Measurements from ENCODE around the gene PDGFRA.
"Not testable (repeated sequence)": the region's sequence is repeated elsewhere in the genome, so short reads cannot be mapped to it uniquely, and the experiment has no call there.

The PDGFRA gene

DNA sequence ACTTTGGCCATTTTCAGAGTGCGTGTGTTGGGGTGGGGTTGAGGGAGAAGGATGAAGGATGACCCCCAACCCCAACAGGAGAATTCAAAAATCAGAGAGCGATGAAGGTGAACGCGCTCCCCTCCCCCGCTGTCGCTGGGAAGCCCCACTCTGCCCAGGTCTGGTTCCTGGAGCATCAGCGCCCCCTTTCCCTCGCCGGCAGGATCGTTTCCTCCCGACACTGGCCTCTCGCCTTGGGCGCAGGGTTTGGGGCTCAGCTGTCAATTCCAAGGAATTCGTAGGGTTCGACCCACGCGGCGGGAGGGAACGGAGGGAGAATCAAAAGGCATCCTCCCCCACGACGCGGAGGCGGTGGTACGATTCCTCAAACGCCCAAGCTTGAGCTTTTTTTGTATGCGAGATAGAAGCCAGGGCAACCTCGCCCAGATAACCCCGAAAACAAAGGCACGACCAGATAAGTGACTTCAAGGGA, 1.0 kb upstream of the PDGFRA start:
- DNase-seq = peak; percentile 49

DNA sequence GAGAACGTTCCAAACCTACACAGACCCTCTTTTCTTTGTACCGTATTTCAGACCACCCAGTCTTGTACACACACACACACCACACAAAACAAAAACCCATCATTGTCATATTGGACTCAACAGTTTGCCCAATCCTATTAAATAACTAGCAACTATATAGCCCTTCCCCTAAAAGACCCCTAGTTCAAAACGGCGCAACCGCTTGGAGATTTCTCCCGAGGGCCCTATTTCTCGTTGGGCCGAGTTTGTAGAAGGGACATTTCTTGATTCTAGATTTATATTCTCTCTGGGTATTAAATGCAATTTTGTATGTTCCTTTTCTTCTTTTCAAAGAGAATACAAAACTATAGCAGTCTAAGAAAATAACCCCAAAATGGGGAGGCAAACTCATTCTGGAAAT, 547 bp upstream of the PDGFRA start:
- DNase-seq = no peak

DNA sequence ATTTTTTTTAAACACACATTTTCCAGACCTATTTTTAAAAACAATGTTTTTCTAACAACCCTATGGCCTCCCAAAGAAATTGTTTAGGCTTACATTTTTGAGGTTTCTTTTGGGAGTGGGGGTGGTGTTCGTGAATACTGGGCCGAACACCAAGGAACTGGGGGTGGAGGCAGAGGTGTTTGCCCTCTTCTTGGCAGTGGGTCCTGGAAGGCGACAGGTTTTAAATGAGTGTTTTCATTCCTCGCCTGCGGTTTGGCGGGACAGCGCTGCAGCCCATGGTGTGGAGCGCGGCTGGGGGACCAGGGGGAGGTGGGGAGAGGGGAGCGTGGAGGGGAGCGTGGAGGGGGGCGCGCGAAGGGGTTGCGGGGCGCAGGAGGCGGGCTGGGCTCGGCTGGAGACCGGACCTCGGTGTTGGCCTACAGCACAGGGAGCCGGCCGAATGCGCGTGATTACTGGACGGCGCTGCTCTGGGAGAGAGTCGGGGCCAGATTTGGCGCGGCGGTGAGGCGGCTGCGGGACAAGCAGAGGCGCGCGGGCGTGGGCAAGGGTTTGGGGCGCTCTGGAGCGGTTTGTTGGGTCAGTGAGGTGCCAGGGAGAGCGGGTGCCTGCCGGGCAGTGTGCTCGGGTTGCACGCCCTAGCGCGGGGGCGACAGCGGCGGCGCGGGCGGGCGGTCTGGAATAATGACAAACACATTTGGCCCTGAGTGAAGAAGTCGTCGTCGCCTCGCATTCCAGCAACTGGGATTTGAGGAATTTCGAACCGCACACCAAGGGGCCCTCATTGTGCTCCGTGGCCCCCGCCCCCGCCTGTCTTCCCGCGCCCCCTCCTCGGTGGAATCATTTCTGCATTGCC, 764 bp downstream of the PDGFRA start:
- no peak for DNase-seq

DNA sequence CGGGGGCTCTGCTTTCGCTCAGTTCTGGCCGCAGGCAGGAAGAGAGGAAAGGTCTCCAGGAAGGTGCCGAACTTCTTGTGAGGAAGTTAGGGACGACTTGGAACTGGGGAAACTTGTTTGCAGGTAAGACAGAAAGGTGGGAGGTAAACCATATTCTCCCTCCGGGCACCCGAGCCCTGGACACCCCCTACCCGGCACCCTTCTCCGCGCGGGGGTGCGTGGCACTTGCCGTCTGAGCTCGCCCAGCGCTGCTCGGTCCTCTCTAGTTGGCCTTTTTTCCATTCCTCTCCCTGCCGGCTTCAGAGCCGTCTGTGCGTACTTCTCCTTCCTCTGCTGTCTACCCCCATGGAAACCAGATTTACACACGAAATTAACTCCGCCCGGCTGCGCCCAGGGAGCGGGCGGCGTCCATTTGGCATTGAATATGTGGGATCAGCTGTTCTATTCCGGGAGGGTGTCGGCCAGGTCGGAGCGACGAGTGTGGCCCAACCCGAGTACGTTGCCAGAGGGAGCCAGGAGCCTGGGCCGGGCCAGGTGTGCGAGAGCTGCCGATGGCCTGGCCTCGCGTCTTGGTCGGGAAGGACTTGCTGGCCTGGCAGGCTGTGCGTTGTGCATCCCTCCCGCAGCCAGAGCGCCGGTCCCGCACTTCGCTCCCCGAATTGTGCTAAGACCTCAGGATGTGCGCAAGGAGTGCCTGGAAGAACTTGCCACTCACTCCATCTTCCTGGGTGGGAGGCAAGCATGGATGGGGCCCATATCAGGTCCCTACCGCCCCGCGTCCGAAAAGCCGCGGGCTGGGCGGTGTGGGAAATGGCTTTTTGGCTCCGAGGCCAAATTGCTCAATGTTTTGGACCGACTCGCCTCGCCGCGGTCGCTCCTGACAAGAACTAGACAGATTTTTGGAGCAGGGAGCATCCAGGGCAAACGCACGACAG, 1.7 kb downstream of the PDGFRA start:
- DNase-seq = no peak

DNA sequence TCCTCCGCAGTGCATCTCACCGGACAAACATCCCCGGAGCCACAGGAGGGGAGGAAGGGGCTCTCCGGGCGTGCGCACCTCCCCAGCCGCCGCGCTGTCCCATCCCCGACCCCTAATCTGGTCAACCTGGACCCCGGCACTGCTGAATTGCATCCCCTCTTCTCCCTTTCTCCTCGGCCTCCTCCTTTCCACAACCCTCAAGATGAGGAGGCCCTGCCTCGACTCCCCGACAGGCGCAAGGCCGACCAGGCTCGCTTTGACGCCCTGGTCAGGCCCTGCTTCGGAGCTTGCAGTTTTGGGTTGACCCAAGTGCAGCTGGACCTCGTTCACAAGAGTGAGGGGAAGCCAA, 2.3 kb downstream of the PDGFRA start:
- DNase-seq = no peak

DNA sequence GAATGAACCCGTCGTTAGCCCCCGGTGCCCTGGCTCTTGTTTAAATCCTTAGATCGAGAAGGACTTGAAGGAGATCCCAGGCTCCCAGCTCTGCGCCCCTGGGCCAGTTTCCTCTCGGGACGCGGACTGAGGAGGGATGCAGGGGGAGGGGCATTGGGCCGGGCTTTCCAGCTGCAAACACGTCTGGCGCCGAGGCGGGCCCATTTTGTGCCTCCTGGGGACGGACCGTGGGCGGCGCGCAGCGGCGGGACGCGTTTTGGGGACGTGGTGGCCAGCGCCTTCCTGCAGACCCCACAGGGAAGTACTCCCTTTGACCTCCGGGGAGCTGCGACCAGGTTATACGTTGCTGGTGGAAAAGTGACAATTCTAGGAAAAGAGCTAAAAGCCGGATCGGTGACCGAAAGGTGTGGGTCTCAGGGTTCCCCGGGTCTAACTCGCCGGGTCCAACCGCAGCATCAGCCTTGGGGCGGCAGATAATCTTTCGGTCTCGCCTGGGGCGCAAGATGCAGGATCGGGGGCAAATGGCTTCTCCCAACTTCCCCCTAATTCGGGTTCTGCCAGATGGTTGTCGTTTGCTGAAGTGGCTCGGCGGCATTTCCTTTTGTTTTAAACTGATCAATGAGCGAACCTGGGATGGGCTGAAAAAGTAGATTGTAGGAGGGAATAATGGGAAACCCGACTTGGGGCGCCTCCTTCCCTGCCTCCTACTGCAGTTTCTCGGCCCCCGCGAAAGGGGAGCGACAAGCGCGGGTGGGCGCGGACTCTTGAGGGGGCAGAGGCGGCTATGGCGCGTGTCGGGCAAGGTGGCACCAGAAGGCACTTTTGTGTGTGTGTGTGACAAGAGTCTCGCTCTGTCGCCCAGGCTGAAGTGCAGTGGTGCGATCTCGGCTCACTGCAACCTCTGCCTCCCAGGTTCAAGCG, 2.9 kb downstream of the PDGFRA start:
- no peak for DNase-seq

DNA sequence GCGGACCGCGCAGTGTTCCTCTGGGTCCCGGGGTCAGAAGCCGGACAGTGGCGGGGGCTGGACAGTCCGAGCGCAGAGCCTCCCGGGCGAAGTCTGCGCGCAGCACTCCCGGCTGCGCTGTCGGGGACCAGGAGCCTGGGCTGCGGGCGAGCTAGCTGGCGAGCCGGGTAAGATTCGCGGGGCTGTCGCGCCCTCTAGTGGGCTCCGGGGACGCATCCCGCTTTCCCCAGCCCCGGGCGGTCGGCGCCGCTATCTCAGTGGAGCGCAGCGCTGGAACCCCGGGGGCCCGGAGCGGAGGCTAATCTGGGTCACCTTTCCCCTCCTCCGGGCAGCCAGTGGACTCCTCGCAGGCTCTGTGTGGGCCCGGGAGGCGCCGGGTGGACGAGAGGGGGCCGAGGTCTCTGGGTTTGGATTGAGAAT, 4.2 kb downstream of the PDGFRA start:
- peak; percentile 87 for DNase-seq

DNA sequence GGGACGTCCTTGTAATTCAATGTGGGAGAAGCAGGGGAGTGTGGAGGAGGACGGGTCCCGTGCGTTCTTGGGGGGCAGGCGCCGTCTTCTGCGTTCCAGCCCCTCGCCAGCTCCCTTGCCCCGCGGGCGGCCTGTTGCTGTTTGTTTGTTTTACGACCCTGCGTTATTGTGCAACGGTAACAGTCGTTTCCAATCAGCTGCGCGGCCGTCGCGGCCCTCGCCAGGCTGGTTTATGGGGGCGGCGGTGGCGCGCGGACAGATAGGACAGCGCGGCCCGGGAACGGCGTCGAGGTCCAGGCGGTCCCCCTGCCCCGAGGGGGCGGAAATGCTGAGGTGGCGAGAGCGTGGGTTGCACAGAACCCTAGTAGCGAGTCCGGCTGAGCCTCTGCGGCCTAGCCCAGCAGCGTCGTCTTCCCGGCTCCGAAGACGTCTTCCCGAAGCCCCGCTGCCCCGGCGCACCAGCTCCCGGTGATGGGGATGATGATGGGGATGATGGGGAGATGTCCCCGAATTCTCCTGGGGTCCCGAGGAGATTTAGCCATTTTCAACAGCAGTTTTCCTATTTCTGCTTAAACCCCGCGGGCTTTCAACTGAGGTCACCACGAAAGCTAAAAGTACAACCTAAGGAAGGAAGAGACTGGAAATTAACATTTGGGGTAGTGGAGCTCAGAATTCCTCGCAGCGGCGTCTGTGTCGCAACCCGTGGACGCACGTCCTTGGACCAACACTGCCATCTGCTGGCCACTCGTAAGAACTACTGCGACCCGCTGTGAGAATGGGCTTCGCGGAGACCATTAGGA, 4.8 kb downstream of the PDGFRA start:
- peak; percentile 77 for DNase-seq

DNA sequence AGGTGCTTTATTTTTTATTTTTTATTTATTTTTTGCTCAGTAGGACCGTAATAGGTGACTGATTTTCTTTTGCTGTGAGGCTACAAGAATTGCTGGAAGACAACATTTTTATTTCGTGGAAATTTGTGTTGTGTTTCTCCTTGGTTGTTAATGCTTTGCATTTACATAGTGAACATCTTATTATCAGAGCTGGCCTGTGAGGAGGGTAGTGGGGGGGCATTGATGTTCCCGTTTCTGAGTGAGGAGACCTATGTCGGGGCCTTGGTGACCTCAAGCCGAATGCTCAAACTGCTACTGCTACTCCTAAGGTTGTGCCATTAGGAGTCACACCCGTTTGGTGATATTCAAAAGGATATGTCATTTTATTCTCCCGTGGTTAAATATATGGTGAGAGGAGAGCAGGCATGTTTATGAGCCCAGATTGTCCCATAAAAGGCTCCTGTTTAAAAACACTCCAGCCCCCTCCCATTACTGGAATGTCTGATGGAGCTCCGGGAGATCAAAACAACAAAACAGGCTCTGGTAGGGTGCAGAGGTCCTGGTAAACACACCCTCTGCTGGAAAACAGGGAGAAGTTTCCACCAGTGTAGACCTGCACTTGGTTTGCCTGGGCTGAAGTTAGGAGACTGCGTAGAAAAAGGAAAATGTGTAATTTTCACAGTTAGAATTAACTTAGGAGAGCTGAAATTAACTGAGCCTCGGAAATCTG, 5.6 kb downstream of the PDGFRA start:
- DNase-seq = no peak

DNA sequence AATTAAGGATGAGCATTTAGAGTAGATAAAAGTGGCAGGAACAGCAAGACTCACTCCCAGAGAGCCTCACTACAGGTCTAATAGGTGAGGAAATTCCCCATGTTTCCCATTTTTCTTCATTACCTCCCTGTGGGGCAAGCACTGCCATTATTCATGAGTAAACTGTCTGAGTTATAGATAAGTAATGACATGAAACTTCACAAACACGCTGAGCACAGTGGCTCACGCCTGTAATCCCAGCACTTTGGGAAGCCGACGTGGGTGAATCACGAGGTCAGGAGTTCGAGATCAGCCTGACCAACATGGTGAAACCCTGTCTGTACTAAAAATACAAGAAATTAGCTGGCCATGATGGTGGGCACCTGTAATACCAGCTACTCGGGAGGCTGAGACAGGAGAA, 7.2 kb downstream of the PDGFRA start:
- not testable (repeated sequence) for DNase-seq

DNA sequence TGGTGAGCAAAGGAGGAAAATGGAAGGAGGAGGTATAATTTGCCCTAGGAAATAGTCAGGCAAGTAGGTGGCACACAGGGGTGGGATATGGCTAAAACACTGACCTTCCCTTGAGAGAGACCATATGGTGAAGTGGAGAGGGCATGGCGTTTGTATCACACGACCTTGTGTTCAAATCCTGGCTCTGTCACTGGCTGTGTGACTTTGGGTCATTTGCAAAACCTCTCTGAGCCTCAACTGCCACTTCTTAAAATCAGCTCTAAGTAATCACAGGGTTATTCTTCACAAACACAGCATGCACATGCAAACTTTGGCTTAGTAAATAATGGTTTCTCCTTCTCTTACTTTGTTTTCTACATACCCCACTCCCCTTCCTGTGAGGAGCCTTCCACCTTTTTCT, 8.7 kb downstream of the PDGFRA start:
- no peak for DNase-seq

DNA sequence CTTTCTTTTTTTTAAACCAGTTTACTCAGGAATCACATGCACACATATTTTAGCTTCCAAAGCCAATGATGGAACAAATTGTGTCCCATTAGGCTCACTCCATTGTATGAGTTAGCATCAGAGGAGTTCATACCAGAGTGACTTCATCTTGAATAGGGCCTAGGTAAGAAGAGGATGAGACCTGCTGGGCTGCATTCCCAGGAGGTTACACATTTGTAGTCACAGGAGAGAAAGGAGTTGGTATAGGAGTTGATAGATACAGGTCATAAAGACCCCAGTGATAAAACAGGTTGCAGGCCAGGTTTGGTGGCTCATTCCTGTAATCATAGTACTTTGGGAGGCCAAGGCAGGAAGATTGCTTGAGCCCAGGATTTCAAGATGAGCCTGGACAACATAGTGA, 9.3 kb downstream of the PDGFRA start:
- no peak for DNase-seq

DNA sequence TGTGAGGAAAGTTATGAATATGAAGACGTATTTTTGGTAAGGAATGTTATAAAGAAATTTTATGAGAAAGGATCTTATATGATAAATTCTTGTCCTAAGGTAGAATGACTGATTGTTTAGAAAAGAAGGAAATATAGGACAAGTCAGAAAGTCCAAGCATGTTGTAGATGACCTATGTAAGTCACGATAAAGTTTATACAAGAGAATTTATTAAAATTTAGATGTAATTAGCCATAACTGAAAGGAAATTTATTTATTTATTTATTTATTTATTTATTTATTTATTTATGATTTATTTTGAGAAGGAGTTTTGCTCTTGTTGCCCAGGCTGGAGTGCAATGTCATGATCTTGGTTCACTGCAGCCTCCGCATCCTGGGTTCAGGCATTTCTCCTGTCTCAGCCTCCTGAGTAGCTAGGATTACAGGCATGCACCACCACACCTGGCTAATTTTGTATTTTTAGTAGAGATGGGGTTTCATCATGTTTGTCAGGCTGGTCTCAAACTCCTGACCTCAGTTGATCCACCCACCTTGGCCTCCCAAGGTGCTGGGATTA, 12.3 kb downstream of the PDGFRA start:
- not testable (repeated sequence) for DNase-seq

DNA sequence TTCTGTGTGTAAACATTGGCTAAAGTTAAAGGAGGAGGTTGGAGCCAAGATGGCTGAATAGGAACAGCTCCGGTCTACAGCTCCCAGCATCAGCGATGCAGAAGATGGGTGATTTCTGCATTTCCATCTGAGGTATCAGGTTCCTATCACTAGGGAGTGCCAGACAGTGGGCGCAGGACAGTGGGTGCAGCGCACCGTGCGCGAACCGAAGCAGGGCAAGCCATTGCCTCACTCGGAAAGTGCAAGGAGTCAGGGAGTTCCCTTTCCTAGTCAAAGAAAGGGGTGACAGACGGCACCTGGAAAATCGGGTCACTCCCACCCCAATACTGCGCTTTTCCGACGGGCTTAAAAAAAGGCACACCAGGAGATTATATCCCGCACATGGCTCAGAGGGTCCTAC, 14.4 kb downstream of the PDGFRA start:
- not testable (repeated sequence) for DNase-seq

DNA sequence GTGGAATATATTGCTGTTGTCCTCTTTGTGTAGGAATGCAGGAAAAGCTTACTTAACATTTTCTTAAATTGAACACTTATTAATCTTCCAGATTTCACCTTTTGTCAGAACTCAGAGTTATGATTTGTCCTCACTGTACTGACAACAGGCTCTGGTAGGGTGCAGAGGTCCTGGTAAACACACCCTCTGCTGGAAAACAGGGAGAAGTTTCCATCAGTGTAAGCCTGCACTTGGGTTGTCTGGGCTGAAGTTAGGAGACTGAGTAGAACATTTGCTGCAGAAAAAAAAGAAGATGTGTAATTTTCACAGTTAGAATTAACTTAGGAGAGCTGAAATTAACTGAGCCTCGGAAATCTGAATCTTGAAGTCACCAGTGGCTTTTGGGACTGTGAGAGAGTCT, 23.2 kb downstream of the PDGFRA start:
- not testable (repeated sequence) for DNase-seq

DNA sequence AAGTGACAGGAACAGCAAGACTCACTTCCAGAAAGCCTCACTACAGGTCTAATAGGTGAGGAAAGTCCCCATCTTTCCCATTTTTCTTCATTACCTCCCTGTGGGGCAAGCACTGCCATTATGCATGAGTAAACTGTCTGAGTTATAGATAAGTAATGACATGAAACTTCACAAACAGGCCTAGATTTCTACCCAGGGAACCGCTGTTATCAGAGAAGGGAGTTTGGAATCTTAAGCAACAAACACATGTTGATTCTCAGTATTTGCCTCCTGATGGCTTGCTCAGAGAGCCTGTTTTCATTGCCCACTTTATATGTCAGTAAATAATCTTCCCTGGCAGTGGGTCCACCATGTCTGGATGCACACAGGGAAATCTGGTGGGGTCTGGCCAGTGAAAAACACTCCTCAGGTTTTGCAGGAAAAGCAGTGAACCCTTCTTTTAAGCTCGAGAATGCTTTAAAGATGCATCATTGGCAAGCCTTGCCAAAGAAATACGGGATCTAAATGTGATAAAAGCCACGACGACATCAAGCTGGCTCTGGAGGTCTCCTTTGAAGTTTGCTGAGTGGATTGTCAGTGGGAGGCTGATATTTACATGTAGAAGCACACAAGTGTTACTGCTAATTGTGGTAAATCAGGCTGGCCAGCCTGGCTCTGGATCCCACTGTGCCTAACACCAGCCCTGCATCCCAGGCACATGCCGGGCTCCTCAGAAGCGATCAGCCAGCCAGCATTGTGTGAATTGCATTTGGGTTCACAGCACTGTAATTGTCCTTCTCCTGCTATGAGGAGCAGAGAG, 25.2 kb downstream of the PDGFRA start:
- DNase-seq = no peak

DNA sequence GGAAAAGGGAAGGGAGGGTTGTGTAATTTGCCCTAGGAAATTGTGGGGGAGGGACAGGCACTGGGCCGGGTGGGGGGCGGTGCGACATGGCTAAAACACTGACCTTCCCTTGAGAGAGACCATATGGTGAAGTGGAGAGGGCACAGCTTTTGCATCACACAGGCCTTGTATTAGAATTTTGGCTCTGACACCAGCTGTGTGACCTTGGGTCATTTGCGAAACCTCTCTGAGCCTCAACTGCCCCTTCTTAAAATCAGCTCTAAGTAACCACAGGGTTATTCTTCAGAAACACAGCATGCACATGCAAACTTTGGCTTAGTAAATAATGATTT, 25.8 kb downstream of the PDGFRA start:
- DNase-seq = no peak

DNA sequence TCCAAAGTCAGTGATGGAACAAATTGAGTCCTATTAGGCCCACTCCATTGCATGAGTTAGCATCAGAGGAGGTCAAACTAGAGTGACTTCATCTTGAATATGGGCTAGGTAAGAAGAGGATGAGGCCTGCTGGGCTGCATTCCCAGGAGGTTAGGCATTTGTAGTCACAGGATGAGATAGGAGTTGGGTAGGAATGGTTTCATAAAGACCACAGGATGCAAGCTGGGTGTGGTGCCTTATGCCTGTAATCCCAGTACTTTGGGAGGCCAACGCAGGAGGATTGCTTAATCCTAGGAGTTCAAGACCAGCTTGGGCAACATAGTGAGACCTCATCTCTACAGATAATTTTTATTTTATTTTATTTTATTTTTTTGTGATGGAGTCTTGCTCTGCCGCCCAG, 26.8 kb downstream of the PDGFRA start:
- no peak for DNase-seq

DNA sequence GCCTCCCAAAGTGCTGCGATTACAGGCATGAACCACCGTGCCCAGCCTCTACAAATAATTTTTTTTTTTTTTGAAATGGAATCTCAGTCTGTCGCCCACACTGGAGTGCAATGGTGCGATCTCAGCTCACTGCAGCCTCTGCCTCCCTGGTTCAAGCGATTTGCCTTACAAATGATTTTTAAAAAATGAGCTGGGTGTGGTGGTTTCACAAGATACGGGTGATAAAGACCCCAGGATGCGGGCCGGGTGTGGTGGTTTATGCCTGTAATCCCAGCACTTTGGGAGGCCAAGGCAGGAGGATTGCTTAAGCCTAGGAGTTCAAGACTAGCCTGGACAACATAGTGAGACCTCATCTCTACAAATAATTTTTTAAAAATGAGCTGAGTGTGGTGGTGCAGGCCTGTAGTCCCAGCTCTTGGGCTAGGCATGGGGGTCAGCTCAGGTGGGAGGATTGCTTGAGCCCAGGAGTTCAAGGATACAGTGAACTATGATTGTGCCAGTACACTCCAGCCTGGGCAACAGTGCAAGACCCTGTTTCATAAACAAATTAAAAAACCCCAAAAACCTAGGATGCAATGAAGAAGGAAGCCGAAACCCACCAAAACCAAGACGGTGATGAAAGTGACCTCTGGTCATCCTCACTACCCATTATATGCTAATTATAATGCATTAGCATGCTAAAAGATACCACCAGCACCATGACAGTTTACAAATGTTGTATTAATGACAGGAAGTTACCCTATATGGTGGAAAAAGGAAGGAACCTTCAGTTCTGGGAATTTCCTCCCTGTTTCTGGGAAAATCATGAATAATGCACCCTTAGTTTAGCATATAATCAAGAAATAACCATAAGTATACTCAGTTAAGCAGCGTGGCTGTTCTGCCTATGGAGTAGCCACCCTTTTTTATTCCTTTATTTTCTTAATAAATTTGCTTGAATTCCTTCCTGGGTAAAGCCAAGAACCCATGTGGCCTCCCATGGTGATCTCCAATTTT, 27.7 kb downstream of the PDGFRA start:
- DNase-seq = no peak

Measured in activated CD4-positive, alpha-beta T cell treated with anti-CD3 and anti-CD28 coated beads, Interleukin-2, Interleukin-6, amounts not matched to agents 100 ng/mL and 50 ng/mL, durations not matched to agents 16 hours and 8 hours (primary cell).